HepG2 (cell line): Measurements from ENCODE around the gene FAM120B. TPM values are rescaled to one million over a fixed set of nuclear protein-coding genes. Genes with fewer than 3 reads are reported as not detected.

Experiments used
- ELK4 ChIP-seq: sonication (generic); formaldehyde crosslinking; IDR thresholded peaks from 2 replicates; pipeline ENCODE4 v1.9.0; 2021; ENCODE audit warnings: missing genetic modification reagents, borderline replicate concordance
- GLMP ChIP-seq: sonication (generic); formaldehyde crosslinking; IDR thresholded peaks from 2 replicates; pipeline ENCODE4 v1.9.0; 2021; ENCODE audit warnings: missing genetic modification reagents, mild to moderate bottlenecking, borderline replicate concordance
- ISX ChIP-seq: sonication (generic); formaldehyde crosslinking; conservative IDR thresholded peaks from 2 replicates; pipeline ENCODE4 v1.5.0; 2020; ENCODE audit warnings: missing genetic modification reagents
- KDM3A ChIP-seq: IDR thresholded peaks from 2 replicates; pipeline ENCODE4 v1.6.1; 2018; ENCODE audit warnings: low read depth, missing compliant biosample characterization
- MLLT10 ChIP-seq: sonication (generic); formaldehyde crosslinking; IDR thresholded peaks from 2 replicates; pipeline ENCODE4 v1.4.0; 2020; ENCODE audit warnings: missing genetic modification reagents
- NR2F6 ChIP-seq, 2 experiments: IDR thresholded peaks; 2 replicates each; pipeline ENCODE4 v1.6.1; 2016; ENCODE audit warnings: antibody characterized with exemption in 1 of 2, mild to moderate bottlenecking in 1 of 2
- PTBP1 ChIP-seq: fragments of 200-400 bp; formaldehyde crosslinking; IDR thresholded peaks from 2 replicates; pipeline ENCODE4 v1.6.1; 2018; ENCODE audit warnings: low read length, low read depth; ENCODE audit not compliant: poor library complexity, severe bottlenecking
- RAD21 ChIP-seq: fragments of 450-650 bp; formaldehyde crosslinking; IDR thresholded peaks from 2 replicates; pipeline ENCODE4 v1.5.0; 2020; ENCODE audit warnings: mild to moderate bottlenecking
- SKI ChIP-seq: fragments of 450-650 bp; IDR thresholded peaks from one replicate; pipeline ENCODE4 v1.6.1; 2018; ENCODE audit warnings: mild to moderate bottlenecking; ENCODE audit not compliant: partially characterized antibody
- ZBTB7A ChIP-seq: sonication (generic); formaldehyde crosslinking; IDR thresholded peaks from 2 replicates; pipeline ENCODE4 v1.8.0; 2022; ENCODE audit warnings: mild to moderate bottlenecking, missing genetic modification reagents
- ZBTB7B ChIP-seq: sonication (generic); formaldehyde crosslinking; IDR thresholded peaks from 2 replicates; pipeline ENCODE4 v1.4.0; 2020; ENCODE audit warnings: missing genetic modification reagents
- ZFP41 ChIP-seq: sonication (generic); formaldehyde crosslinking; IDR thresholded peaks from 2 replicates; pipeline ENCODE4 v1.4.0; 2020; ENCODE audit warnings: mild to moderate bottlenecking, missing genetic modification reagents, borderline replicate concordance
- ZNF446 ChIP-seq: sonication (generic); formaldehyde crosslinking; IDR thresholded peaks from 2 replicates; pipeline ENCODE4 v1.5.0; 2020; ENCODE audit warnings: mild to moderate bottlenecking, missing genetic modification reagents
- ZNF629 ChIP-seq: sonication (generic); formaldehyde crosslinking; conservative IDR thresholded peaks from 2 replicates; pipeline ENCODE4 v1.5.0; 2020; ENCODE audit warnings: missing genetic modification reagents
- ZNF746 ChIP-seq: sonication (generic); formaldehyde crosslinking; IDR thresholded peaks from 2 replicates; pipeline ENCODE4 v1.8.0; 2022; ENCODE audit warnings: mild to moderate bottlenecking, missing genetic modification reagents
- ZNF775 ChIP-seq: sonication (generic); formaldehyde crosslinking; IDR thresholded peaks from 2 replicates; pipeline ENCODE4 v1.4.0; 2020; ENCODE audit warnings: missing genetic modification reagents, mild to moderate bottlenecking, moderate library complexity, borderline replicate concordance
- ZNF816 ChIP-seq: sonication (generic); formaldehyde crosslinking; IDR thresholded peaks from 2 replicates; pipeline ENCODE4 v1.8.0; 2022; ENCODE audit warnings: missing genetic modification reagents, mild to moderate bottlenecking, borderline replicate concordance
- polyA plus RNA-seq, 8 experiments: library from polyadenylated mRNA; depleted of rRNA in 3 of 8; stranded (reverse) in 7 of 8; unstranded in 1 of 8; fragments of >200 nt; fragmentation: Illumina TruSeq in 4 of 8; extraction: Trizol in 4 of 8; gene quantifications; 2 replicates each; pipeline versions ENCODE4 v1.2.1 to v1.2.3, GENCODE V29; 2011 to 2016; ENCODE audit warnings: low read depth in 4 of 8, missing spikeins in 1 of 8, mixed read lengths in 1 of 8; ENCODE audit not compliant: insufficient read depth in 1 of 8
- total RNA-seq, 5 experiments: library from RNA; depleted of rRNA; stranded (reverse); fragments of >200 nt; fragmentation: Illumina TruSeq; extraction: Trizol; gene quantifications; 2 replicates each; pipeline ENCODE4 v1.2.3, GENCODE V29; 2016; ENCODE audit warnings: low read depth in 1 of 5
- TF ChIP-seq, protein P1 (sequence below): sonication (generic); formaldehyde crosslinking; IDR thresholded peaks from 2 replicates; pipeline ENCODE4 v1.4.0; 2020; ENCODE audit warnings: missing genetic modification reagents, mild to moderate bottlenecking, borderline replicate concordance
- TF ChIP-seq, protein P2 (sequence below): sonication (generic); formaldehyde crosslinking; IDR thresholded peaks from 2 replicates; pipeline ENCODE4 v1.5.1; 2020; ENCODE audit warnings: mild to moderate bottlenecking, moderate library complexity, missing genetic modification reagents
- TF ChIP-seq, protein P3 (sequence below): sonication (generic); formaldehyde crosslinking; IDR thresholded peaks from 2 replicates; pipeline ENCODE4 v1.4.0; 2020; ENCODE audit warnings: missing genetic modification reagents
- TF ChIP-seq, protein P4 (sequence below): sonication (generic); formaldehyde crosslinking; IDR thresholded peaks from 2 replicates; pipeline ENCODE4 v1.5.1; 2020; ENCODE audit warnings: missing genetic modification reagents, mild to moderate bottlenecking, borderline replicate concordance

FAM120B gene
- total and polyA plus RNA-seq, 2 of the 13 experiments (the other 11 are each of a cell fraction or from before 2014, with no cell fraction given): 9.2 to 10.7 TPM

- TF ChIP-seq, protein P1, sequence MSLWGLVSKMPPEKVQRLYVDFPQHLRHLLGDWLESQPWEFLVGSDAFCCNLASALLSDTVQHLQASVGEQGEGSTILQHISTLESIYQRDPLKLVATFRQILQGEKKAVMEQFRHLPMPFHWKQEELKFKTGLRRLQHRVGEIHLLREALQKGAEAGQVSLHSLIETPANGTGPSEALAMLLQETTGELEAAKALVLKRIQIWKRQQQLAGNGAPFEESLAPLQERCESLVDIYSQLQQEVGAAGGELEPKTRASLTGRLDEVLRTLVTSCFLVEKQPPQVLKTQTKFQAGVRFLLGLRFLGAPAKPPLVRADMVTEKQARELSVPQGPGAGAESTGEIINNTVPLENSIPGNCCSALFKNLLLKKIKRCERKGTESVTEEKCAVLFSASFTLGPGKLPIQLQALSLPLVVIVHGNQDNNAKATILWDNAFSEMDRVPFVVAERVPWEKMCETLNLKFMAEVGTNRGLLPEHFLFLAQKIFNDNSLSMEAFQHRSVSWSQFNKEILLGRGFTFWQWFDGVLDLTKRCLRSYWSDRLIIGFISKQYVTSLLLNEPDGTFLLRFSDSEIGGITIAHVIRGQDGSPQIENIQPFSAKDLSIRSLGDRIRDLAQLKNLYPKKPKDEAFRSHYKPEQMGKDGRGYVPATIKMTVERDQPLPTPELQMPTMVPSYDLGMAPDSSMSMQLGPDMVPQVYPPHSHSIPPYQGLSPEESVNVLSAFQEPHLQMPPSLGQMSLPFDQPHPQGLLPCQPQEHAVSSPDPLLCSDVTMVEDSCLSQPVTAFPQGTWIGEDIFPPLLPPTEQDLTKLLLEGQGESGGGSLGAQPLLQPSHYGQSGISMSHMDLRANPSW: no peak
- TF ChIP-seq ELK4 (CRISPR knock-in tag): no peak
- no peak for TF ChIP-seq ZBTB7B (CRISPR knock-in tag)
- TF ChIP-seq ZNF629: 0 out of 2 replicates have a peak, but pooled peaks have one; percentile 9
- no peak for TF ChIP-seq MLLT10 (CRISPR knock-in tag)
- 0 out of 2 replicates have a peak, but pooled peaks have one; percentile 9 for TF ChIP-seq ZFP41 (CRISPR knock-in tag)
- TF ChIP-seq ISX: 0 out of 2 replicates have a peak, but pooled peaks have one; percentile 27
- no peak for TF ChIP-seq KDM3A (CRISPR knock-in tag)
- TF ChIP-seq GLMP: no peak
- no peak for TF ChIP-seq ZNF775 (CRISPR knock-in tag)
- no peak for TF ChIP-seq NR2F6 (IDR thresholded peaks at IDR 0.05)
- TF ChIP-seq NR2F6 (CRISPR knock-in tag; IDR thresholded peaks at IDR 0.05): no peak
- TF ChIP-seq SKI: no peak
- TF ChIP-seq ZNF816 (CRISPR knock-in tag): 0 out of 2 replicates have a peak, but pooled peaks have one; percentile 5
- TF ChIP-seq RAD21 (CRISPR knock-in tag): peak; percentile 23; the same call in 1 of the 2 replicates
- TF ChIP-seq PTBP1: no peak
- TF ChIP-seq, protein P2, sequence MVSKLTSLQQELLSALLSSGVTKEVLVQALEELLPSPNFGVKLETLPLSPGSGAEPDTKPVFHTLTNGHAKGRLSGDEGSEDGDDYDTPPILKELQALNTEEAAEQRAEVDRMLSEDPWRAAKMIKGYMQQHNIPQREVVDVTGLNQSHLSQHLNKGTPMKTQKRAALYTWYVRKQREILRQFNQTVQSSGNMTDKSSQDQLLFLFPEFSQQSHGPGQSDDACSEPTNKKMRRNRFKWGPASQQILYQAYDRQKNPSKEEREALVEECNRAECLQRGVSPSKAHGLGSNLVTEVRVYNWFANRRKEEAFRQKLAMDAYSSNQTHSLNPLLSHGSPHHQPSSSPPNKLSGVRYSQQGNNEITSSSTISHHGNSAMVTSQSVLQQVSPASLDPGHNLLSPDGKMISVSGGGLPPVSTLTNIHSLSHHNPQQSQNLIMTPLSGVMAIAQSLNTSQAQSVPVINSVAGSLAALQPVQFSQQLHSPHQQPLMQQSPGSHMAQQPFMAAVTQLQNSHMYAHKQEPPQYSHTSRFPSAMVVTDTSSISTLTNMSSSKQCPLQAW (CRISPR knock-in tag): 0 out of 2 replicates have a peak, but pooled peaks have one; percentile 42
- TF ChIP-seq ZBTB7A (CRISPR knock-in tag): peak; percentile 71; the same call in 1 of the 2 replicates
- TF ChIP-seq, protein P3, sequence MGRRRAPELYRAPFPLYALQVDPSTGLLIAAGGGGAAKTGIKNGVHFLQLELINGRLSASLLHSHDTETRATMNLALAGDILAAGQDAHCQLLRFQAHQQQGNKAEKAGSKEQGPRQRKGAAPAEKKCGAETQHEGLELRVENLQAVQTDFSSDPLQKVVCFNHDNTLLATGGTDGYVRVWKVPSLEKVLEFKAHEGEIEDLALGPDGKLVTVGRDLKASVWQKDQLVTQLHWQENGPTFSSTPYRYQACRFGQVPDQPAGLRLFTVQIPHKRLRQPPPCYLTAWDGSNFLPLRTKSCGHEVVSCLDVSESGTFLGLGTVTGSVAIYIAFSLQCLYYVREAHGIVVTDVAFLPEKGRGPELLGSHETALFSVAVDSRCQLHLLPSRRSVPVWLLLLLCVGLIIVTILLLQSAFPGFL (CRISPR knock-in tag): no peak
- TF ChIP-seq, protein P4, sequence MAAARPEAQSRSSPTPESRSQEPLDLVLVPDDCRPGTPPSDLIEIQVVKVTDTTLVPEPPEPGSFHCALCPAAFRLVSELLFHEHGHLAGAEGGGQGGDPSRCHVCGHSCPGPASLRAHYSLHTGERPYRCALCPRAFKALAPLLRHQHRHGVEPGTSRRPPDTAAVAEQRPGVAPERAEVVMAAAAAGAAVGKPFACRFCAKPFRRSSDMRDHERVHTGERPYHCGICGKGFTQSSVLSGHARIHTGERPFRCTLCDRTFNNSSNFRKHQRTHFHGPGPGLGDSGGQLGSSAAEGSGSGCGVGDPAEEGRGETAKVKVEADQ (CRISPR knock-in tag): no peak
- TF ChIP-seq ZNF746: 0 out of 2 replicates have a peak, but pooled peaks have one; percentile 42
- peak; percentile 88; the same call in 1 of the 2 replicates for TF ChIP-seq ZNF446
Observed at GRCh38 chr6:170305805-170306323, 694 bp upstream of the FAM120B start (continued).
